HG03280 (cell line): ENCODE measurements around the gene GJA3.

Experiments used
- ATAC-seq: cut with Tn5 transposase; IDR thresholded peaks from one replicate; pipeline ENCODE4 v1.9.1; 2021; ENCODE audit warnings: mild to moderate bottlenecking, moderate library complexity; ENCODE audit not compliant: unreplicated experiment

GJA3 gene

GRCh38 chr13:20129076-20129475, 31.8 kb downstream of the GJA3 start:
- ATAC-seq, result no peak

GRCh38 chr13:20128459-20128931, 32.4 kb downstream of the GJA3 start:
- ATAC-seq, result peak; percentile 6

- peak; percentile 61 for ATAC-seq
Observed at GRCh38 chr13:20127562-20128458, 33.0 kb downstream of the GJA3 start.

GRCh38 chr13:20127262-20127561, 33.6 kb downstream of the GJA3 start:
- ATAC-seq, result no peak

GRCh38 chr13:20126541-20127261, 34.2 kb downstream of the GJA3 start:
- ATAC-seq, result no peak

- no peak for ATAC-seq
Observed at GRCh38 chr13:20125783-20126165, 35.1 kb downstream of the GJA3 start.

- ATAC-seq, result no peak
Observed at GRCh38 chr13:20125129-20125782, 35.6 kb downstream of the GJA3 start.

- no peak for ATAC-seq
Observed at GRCh38 chr13:20124303-20124702, 36.5 kb downstream of the GJA3 start.

- ATAC-seq, result no peak
Observed at GRCh38 chr13:20121159-20121525, 39.7 kb downstream of the GJA3 start.

GRCh38 chr13:20119960-20120359, 40.9 kb downstream of the GJA3 start:
- no peak for ATAC-seq

- peak; percentile 41 for ATAC-seq
Observed at GRCh38 chr13:20118268-20119140, 42.3 kb downstream of the GJA3 start.

- no peak for ATAC-seq
Observed at GRCh38 chr13:20116213-20116612, 44.6 kb downstream of the GJA3 start.

GRCh38 chr13:20114066-20114610, 46.7 kb downstream of the GJA3 start:
- no peak for ATAC-seq

- no peak for ATAC-seq
Observed at GRCh38 chr13:20109037-20109436, 51.8 kb downstream of the GJA3 start.

- no peak for ATAC-seq
Observed at GRCh38 chr13:20106742-20107141, 54.1 kb downstream of the GJA3 start.

GRCh38 chr13:20105161-20105689, 55.6 kb downstream of the GJA3 start:
- ATAC-seq, result no peak

GRCh38 chr13:20102525-20103180, 58.2 kb downstream of the GJA3 start:
- ATAC-seq, result no peak

GRCh38 chr13:20101467-20102316, 59.2 kb downstream of the GJA3 start:
- no peak for ATAC-seq

GRCh38 chr13:20099319-20099718, 61.5 kb downstream of the GJA3 start:
- ATAC-seq, result no peak
